Ovary (tissue), 3 donors: ENCODE data around the gene FREM2.

Experiments used
- CTCF ChIP-seq, 3 donors: fragments of 450-650 bp in 2 of 3; fragments of 200-600 bp in 1 of 3; IDR thresholded peaks; one replicate each; pipeline versions ENCODE4 v1.5.1 to v1.8.0; 2016 to 2022; ENCODE audit warnings: antibody characterized with exemption in 3 of 3, mild to moderate bottlenecking in 1 of 3
- EP300 ChIP-seq: sonication (generic); formaldehyde crosslinking; IDR thresholded peaks from one replicate; pipeline ENCODE4 v1.6.1; 2017; ENCODE audit warnings: antibody characterized with exemption
- POLR2A ChIP-seq: fragments of 450-650 bp; IDR thresholded peaks from one replicate; pipeline ENCODE4 v1.6.1; 2017; ENCODE audit warnings: antibody characterized with exemption, mild to moderate bottlenecking, moderate library complexity
- donor health status: DM: no; HTN: no; CAD: no.

- no peak for TF ChIP-seq POLR2A
- no peak for TF ChIP-seq CTCF (IDR thresholded peaks at IDR 0.05)
- no peak for TF ChIP-seq EP300
Observed at GRCh38 chr13:38785042-38785441, 98.2 kb downstream of the FREM2 start.
